Nephron progenitor cell (in vitro differentiated cells): ENCODE results near the gene HEPN1.

Source experiments
- DNase-seq: peaks from one replicate; pipeline ENCODE4 v3.0.0; 2021
- H3K27ac Mint-ChIP-seq: 2 replicates; pipeline ENCODE4 v1.8.0; 2021; ENCODE audit warnings: mild to moderate bottlenecking, moderate library complexity, mixed read lengths
- H3K27me3 Mint-ChIP-seq: 2 replicates; pipeline ENCODE4 v1.8.0; 2021; ENCODE audit warnings: mild to moderate bottlenecking, low read depth, mixed read lengths; ENCODE audit not compliant: poor library complexity
- H3K36me3 Mint-ChIP-seq: 2 replicates; pipeline ENCODE4 v1.8.0; 2021; ENCODE audit warnings: low read depth, mixed read lengths
- H3K4me1 Mint-ChIP-seq: 2 replicates; pipeline ENCODE4 v1.8.0; 2021; ENCODE audit warnings: mixed read lengths
- H3K4me3 Mint-ChIP-seq: 2 replicates; pipeline ENCODE4 v1.8.0; 2021; ENCODE audit warnings: mild to moderate bottlenecking, moderate library complexity, mixed read lengths
- H3K9me3 Mint-ChIP-seq: 2 replicates; pipeline ENCODE4 v1.8.0; 2021; ENCODE audit warnings: mild to moderate bottlenecking, moderate library complexity, mixed read lengths
- CTCF ChIP-seq: fragments of 200-600 bp; sonication (generic); IDR thresholded peaks from 2 replicates; pipeline ENCODE4 v1.5.0; 2021; ENCODE audit warnings: antibody characterized with exemption

Gene HEPN1

GRCh38 chr11:124916370-124916710 is 2.7 kb upstream of the HEPN1 start:
- peaks cover 3% of the 10 kb centered on the region for H3K4me1 Mint-ChIP-seq
- no peak for DNase-seq
- H3K9me3 Mint-ChIP-seq: peaks cover 43% of the 10 kb centered on the region
- H3K36me3 Mint-ChIP-seq: peaks cover 10% of the 10 kb centered on the region
- H3K27me3 Mint-ChIP-seq: peaks cover 43% of the 10 kb centered on the region
- no peak overlapping the region for H3K27ac Mint-ChIP-seq
- no peak overlapping the region for H3K4me3 Mint-ChIP-seq
- TF ChIP-seq CTCF: no peak

GRCh38 chr11:124917115-124917637 is 1.9 kb upstream of the HEPN1 start:
- peaks cover 3% of the 10 kb centered on the region for H3K4me1 Mint-ChIP-seq
- no peak overlapping the region for H3K27ac Mint-ChIP-seq
- H3K27me3 Mint-ChIP-seq: peaks cover 45% of the 10 kb centered on the region
- H3K4me3 Mint-ChIP-seq: no peak overlapping the region
- no peak for DNase-seq
- peaks cover 39% of the 10 kb centered on the region for H3K9me3 Mint-ChIP-seq
- peaks cover 3% of the 10 kb centered on the region for H3K36me3 Mint-ChIP-seq
- no peak for TF ChIP-seq CTCF

GRCh38 chr11:124919898-124920297 is 848 bp downstream of the HEPN1 start:
- Mint-ChIP-seq H3K4me1 (peaks cover 3% of the 10 kb centered on the region), H3K27me3 (peaks cover 62% of the 10 kb centered on the region), H3K27ac (no peak overlapping the region), H3K9me3 (peaks cover 21% of the 10 kb centered on the region), H3K4me3 (no peak overlapping the region), H3K36me3 (no peaks in the 10 kb centered on the region)
- no peak for DNase-seq
- TF ChIP-seq CTCF: no peak

GRCh38 chr11:124920356-124920755 is 1.3 kb downstream of the HEPN1 start:
- peaks cover 3% of the 10 kb centered on the region for H3K4me1 Mint-ChIP-seq
- H3K36me3 Mint-ChIP-seq: no peaks in the 10 kb centered on the region
- peaks cover 16% of the 10 kb centered on the region for H3K9me3 Mint-ChIP-seq
- no peak overlapping the region for H3K27ac Mint-ChIP-seq
- TF ChIP-seq CTCF: no peak
- peaks cover 60% of the 10 kb centered on the region for H3K27me3 Mint-ChIP-seq
- no peak for DNase-seq
- H3K4me3 Mint-ChIP-seq: peak overlapping the region; percentile 75

- no peak overlapping the region for H3K27ac Mint-ChIP-seq
- peaks cover 56% of the 10 kb centered on the region for H3K27me3 Mint-ChIP-seq
- peak overlapping the region; percentile 75 for H3K4me3 Mint-ChIP-seq
- DNase-seq: peak; percentile 90
- H3K4me1 Mint-ChIP-seq: peaks cover 3% of the 10 kb centered on the region
- no peaks in the 10 kb centered on the region for H3K36me3 Mint-ChIP-seq
- peaks cover 9% of the 10 kb centered on the region for H3K9me3 Mint-ChIP-seq
- TF ChIP-seq CTCF: no peak
These were observed 2.0 kb downstream of the HEPN1 start for GRCh38 chr11:124920870-124921609.

- Mint-ChIP-seq H3K27me3 (peaks cover 47% of the 10 kb centered on the region), H3K27ac (no peak overlapping the region), H3K36me3 (no peaks in the 10 kb centered on the region), H3K4me1 (peaks cover 3% of the 10 kb centered on the region), H3K9me3 (peaks cover 5% of the 10 kb centered on the region), H3K4me3 (no peak overlapping the region)
- no peak for TF ChIP-seq CTCF
- no peak for DNase-seq
These were observed 3.8 kb downstream of the HEPN1 start for GRCh38 chr11:124922831-124923230.
